Caco-2 (cell line): ENCODE results near the gene UGT1A8. TPM values are rescaled to one million over a fixed set of nuclear protein-coding genes. Genes with fewer than 3 reads are reported as not detected.

Experiments
- BruUV-seq: library from RNA; stranded (reverse); fragments of 400-500 nt; replicated peaks from 2 replicates; lab custom pipeline; 2021; lab: Mats Ljungman, UMichigan
- CTCF ChIA-PET: fragments of 300-600 bp; sonication (Branson Sonifier 250); formaldehyde crosslinking; loops from one replicate; lab custom pipeline; 2022; ENCODE audit warnings: antibody characterized with exemption; lab: Charles Lee
- POLR2A ChIA-PET: fragments of 300-600 bp; sonication (Branson Sonifier 250); formaldehyde crosslinking; loops from one replicate; lab custom pipeline; 2022; ENCODE audit warnings: antibody characterized with exemption; lab: Charles Lee
- DNase-seq, 2 experiments: peaks; one replicate each; pipeline versions ENCODE4 v3.0.0 to v3.0.0-alpha.2; 2020 to 2022
- H3K27me3 ChIP-seq: replicated peaks from 2 replicates; pipeline ENCODE4 v1.6.0; 2011; ENCODE audit warnings: low read length; ENCODE audit not compliant: control insufficient read depth, insufficient read depth
- H3K36me3 ChIP-seq: 2 replicates; pipeline ENCODE4 v1.5.1; 2011; ENCODE audit warnings: low read length; ENCODE audit not compliant: control insufficient read depth, insufficient read depth
- H3K4me1 ChIP-seq: fragments of 250-450 bp; sonication (Bioruptor Pico); 2 replicates; pipeline ENCODE4 v1.5.1; 2020; ENCODE audit warnings: mild to moderate bottlenecking
- H3K4me3 ChIP-seq: 2 replicates; pipeline ENCODE4 v1.5.1; 2011; ENCODE audit warnings: low read depth, mild to moderate bottlenecking, control low read depth, low read length
- H3K9me3 ChIP-seq: fragments of 250-450 bp; sonication (Bioruptor Pico); 2 replicates; pipeline ENCODE4 v1.5.1; 2020; ENCODE audit warnings: mild to moderate bottlenecking, moderate library complexity
- H3K27ac Mint-ChIP-seq: one replicate; pipeline ENCODE4 v1.8.0; 2022; ENCODE audit warnings: mixed read lengths; ENCODE audit not compliant: unreplicated experiment
- H3K27me3 Mint-ChIP-seq: one replicate; pipeline ENCODE4 v1.8.0; 2022; ENCODE audit warnings: mixed read lengths; ENCODE audit not compliant: insufficient read depth, unreplicated experiment
- H3K36me3 Mint-ChIP-seq: one replicate; pipeline ENCODE4 v1.8.0; 2022; ENCODE audit warnings: mild to moderate bottlenecking, mixed read lengths; ENCODE audit not compliant: insufficient read depth, unreplicated experiment
- H3K4me1 Mint-ChIP-seq: one replicate; pipeline ENCODE4 v1.8.0; 2022; ENCODE audit warnings: low read depth, mixed read lengths; ENCODE audit not compliant: unreplicated experiment
- H3K4me3 Mint-ChIP-seq: one replicate; pipeline ENCODE4 v1.8.0; 2022; ENCODE audit warnings: mild to moderate bottlenecking, moderate library complexity, mixed read lengths; ENCODE audit not compliant: unreplicated experiment
- H3K9me3 Mint-ChIP-seq: one replicate; pipeline ENCODE4 v1.8.0; 2022; ENCODE audit warnings: mixed read lengths; ENCODE audit not compliant: unreplicated experiment
- intact Hi-C: fragments of 100-400 bp; cut with micrococcal nuclease; formaldehyde crosslinking; loops from one replicate; pipeline ENCODE4 v1.10.0; 2022; ENCODE audit not compliant: unreplicated experiment
- total RNA-seq: library from RNA; stranded (reverse); gene quantifications from 2 replicates; pipeline ENCODE4 v1.2.3, GENCODE V29; 2022
- TF ChIP-seq, protein P1 (sequence below), 2 experiments: fragments of 200-600 bp in 1 of 2; IDR thresholded peaks; 1 replicate in 1 of 2; 2 replicates in 1 of 2; pipeline versions ENCODE4 v1.5.1 to v1.8.0; 2011 to 2022; ENCODE audit warnings: antibody characterized with exemption in 1 of 2, control low read depth in 1 of 2, inconsistent platforms in 1 of 2, low read depth in 1 of 2, low read length in 1 of 2, mild to moderate bottlenecking in 1 of 2, moderate library complexity in 1 of 2; ENCODE audit not compliant: insufficient read depth in 1 of 2, severe bottlenecking in 1 of 2, unreplicated experiment in 1 of 2

Gene UGT1A8
- total RNA-seq, 1 experiment from 2014 or later = 0.50 TPM

- CTCF ChIA-PET = interaction anchor here (0.7 kb wide), 1 partner anchor 136 kb away, joined by 3 read pairs; no protein-coding TSS in a partner anchor
- TF ChIP-seq, protein P1, sequence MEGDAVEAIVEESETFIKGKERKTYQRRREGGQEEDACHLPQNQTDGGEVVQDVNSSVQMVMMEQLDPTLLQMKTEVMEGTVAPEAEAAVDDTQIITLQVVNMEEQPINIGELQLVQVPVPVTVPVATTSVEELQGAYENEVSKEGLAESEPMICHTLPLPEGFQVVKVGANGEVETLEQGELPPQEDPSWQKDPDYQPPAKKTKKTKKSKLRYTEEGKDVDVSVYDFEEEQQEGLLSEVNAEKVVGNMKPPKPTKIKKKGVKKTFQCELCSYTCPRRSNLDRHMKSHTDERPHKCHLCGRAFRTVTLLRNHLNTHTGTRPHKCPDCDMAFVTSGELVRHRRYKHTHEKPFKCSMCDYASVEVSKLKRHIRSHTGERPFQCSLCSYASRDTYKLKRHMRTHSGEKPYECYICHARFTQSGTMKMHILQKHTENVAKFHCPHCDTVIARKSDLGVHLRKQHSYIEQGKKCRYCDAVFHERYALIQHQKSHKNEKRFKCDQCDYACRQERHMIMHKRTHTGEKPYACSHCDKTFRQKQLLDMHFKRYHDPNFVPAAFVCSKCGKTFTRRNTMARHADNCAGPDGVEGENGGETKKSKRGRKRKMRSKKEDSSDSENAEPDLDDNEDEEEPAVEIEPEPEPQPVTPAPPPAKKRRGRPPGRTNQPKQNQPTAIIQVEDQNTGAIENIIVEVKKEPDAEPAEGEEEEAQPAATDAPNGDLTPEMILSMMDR (IDR thresholded peaks at IDR 0.05; ENCODE audit: insufficient read depth in 1 of 2, low read depth in 1 of 2, low read length in 1 of 2, severe bottlenecking in 1 of 2, unreplicated experiment in 1 of 2) = no peak
- Histone ChIP-seq H3K4me1 (no peaks in the 10 kb centered on the region), H3K4me3 (no peak overlapping the region), H3K36me3 (no peaks in the 10 kb centered on the region), H3K9me3 (no peaks in the 10 kb centered on the region), H3K27me3 (no peaks in the 10 kb centered on the region)
- intact Hi-C loops = no loop called here
- POLR2A ChIA-PET = no interaction called here
- Mint-ChIP-seq H3K36me3 (no peaks in the 10 kb centered on the region), H3K27ac (no peak overlapping the region), H3K4me1 (no peaks in the 10 kb centered on the region), H3K27me3 (no peaks in the 10 kb centered on the region), H3K9me3 (no peaks in the 10 kb centered on the region), H3K4me3 (no peak overlapping the region)
- DNase-seq = no peak
- BruUV-seq = no TSS peak
Measured at GRCh38 chr2:233792720-233793119, 175.3 kb downstream of the UGT1A8 start.

DNA sequence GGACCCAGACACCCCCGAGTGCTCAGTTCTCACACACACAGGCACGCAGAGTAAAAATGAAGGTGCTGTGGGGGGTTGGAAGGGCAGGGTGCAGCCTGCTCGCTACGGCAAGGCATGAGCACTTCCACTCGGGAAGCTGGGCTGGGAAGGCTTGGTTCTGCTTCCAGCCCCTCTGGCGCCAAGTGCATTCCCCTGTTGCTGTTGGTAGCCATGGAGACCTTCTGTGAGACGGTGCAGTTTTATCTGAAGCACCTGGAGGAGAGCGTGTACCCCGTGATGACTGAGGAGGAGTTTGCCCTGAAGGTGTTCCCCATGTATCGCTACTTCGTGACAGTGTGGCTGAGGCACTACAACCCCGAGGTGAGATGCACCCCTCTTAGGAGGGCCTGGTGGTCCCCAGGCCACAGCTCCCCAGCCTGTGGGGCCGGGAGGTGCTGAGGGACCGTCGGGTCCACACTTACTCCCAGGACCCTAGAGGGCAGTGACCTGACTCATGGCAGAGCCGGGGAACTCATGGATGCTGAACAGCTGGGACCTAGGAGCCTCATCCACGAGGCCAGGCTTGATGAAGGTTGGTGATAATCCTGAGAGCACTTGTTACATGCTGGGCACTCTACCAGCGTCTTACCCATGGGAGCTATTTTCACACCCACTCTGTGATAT is 176.2 kb downstream of the UGT1A8 start:
- Histone ChIP-seq H3K27me3 (no peaks in the 10 kb centered on the region), H3K4me3 (no peak overlapping the region), H3K36me3 (no peaks in the 10 kb centered on the region), H3K9me3 (no peaks in the 10 kb centered on the region), H3K4me1 (no peaks in the 10 kb centered on the region)
- no peaks in the 10 kb centered on the region for H3K4me1 Mint-ChIP-seq
- no TSS peak for BruUV-seq
- ChIA-PET CTCF (no interaction called here), POLR2A (no interaction called here)
- H3K27ac Mint-ChIP-seq = no peak overlapping the region
- DNase-seq = no peak
- H3K4me3 Mint-ChIP-seq = no peak overlapping the region
- TF ChIP-seq, protein P1 (IDR thresholded peaks at IDR 0.05; ENCODE audit: insufficient read depth in 1 of 2, low read depth in 1 of 2, low read length in 1 of 2, severe bottlenecking in 1 of 2, unreplicated experiment in 1 of 2) = no peak
- H3K36me3 Mint-ChIP-seq = no peaks in the 10 kb centered on the region
- intact Hi-C loops = no loop called here
- no peaks in the 10 kb centered on the region for H3K9me3 Mint-ChIP-seq
- H3K27me3 Mint-ChIP-seq = no peaks in the 10 kb centered on the region

- H3K4me1 Mint-ChIP-seq = no peaks in the 10 kb centered on the region
- CTCF ChIA-PET = no interaction called here
- H3K4me3 Mint-ChIP-seq = no peak overlapping the region
- no peak for DNase-seq
- Histone ChIP-seq H3K9me3 (no peaks in the 10 kb centered on the region), H3K4me3 (no peak overlapping the region), H3K27me3 (no peaks in the 10 kb centered on the region), H3K4me1 (no peaks in the 10 kb centered on the region), H3K36me3 (no peaks in the 10 kb centered on the region)
- no peaks in the 10 kb centered on the region for H3K36me3 Mint-ChIP-seq
- intact Hi-C loops = no loop called here
- H3K27me3 Mint-ChIP-seq = no peaks in the 10 kb centered on the region
- POLR2A ChIA-PET = no interaction called here
- no TSS peak for BruUV-seq
- TF ChIP-seq, protein P1 (IDR thresholded peaks at IDR 0.05; ENCODE audit: insufficient read depth in 1 of 2, low read depth in 1 of 2, low read length in 1 of 2, severe bottlenecking in 1 of 2, unreplicated experiment in 1 of 2) = no peak
- no peaks in the 10 kb centered on the region for H3K9me3 Mint-ChIP-seq
- no peak overlapping the region for H3K27ac Mint-ChIP-seq
Measured at GRCh38 chr2:233794128-233794658, 176.8 kb downstream of the UGT1A8 start.
